Lower leg skin (tissue), 3 donors: ENCODE results near the gene BAD.

ENCODE experiments used
- POLR2A ChIP-seq, 2 donors: fragments of 450-650 bp; IDR thresholded peaks; one replicate each; pipeline ENCODE4 v1.6.1; 2016 to 2017; ENCODE audit warnings: antibody characterized with exemption in 2 of 2, mild to moderate bottlenecking in 1 of 2, moderate library complexity in 1 of 2
- TF ChIP-seq, protein P1 (sequence below), 3 donors: fragments of 450-650 bp; IDR thresholded peaks; one replicate each; pipeline ENCODE4 v1.5.1; 2016; ENCODE audit warnings: antibody characterized with exemption in 3 of 3, mild to moderate bottlenecking in 3 of 3, moderate library complexity in 2 of 3

GRCh38 chr11:64253043-64253442, 31.4 kb downstream of the BAD start:
- TF ChIP-seq, protein P1, sequence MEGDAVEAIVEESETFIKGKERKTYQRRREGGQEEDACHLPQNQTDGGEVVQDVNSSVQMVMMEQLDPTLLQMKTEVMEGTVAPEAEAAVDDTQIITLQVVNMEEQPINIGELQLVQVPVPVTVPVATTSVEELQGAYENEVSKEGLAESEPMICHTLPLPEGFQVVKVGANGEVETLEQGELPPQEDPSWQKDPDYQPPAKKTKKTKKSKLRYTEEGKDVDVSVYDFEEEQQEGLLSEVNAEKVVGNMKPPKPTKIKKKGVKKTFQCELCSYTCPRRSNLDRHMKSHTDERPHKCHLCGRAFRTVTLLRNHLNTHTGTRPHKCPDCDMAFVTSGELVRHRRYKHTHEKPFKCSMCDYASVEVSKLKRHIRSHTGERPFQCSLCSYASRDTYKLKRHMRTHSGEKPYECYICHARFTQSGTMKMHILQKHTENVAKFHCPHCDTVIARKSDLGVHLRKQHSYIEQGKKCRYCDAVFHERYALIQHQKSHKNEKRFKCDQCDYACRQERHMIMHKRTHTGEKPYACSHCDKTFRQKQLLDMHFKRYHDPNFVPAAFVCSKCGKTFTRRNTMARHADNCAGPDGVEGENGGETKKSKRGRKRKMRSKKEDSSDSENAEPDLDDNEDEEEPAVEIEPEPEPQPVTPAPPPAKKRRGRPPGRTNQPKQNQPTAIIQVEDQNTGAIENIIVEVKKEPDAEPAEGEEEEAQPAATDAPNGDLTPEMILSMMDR (IDR thresholded peaks at IDR 0.05), result no peak
- TF ChIP-seq POLR2A (IDR thresholded peaks at IDR 0.05), result no peak
